Body of pancreas (tissue), 4 donors: ENCODE data around the gene SPRED1.

Experiments used
- CTCF ChIP-seq, 7 experiments: fragments of 450-650 bp in 4 of 7; fragments of 200-600 bp in 3 of 7; sonication (generic) in 3 of 7; IDR thresholded peaks; one replicate each; pipeline ENCODE4 v1.5.1; 2016 to 2019; ENCODE audit warnings: antibody characterized with exemption in 7 of 7
- POLR2A ChIP-seq, 3 donors: fragments of 450-650 bp; IDR thresholded peaks; one replicate each; pipeline ENCODE4 v1.6.1; 2016; ENCODE audit warnings: antibody characterized with exemption in 3 of 3, mild to moderate bottlenecking in 2 of 3

- TF ChIP-seq CTCF (IDR thresholded peaks at IDR 0.05) = no peak
- TF ChIP-seq POLR2A (IDR thresholded peaks at IDR 0.05) = no peak
Observed at GRCh38 chr15:38257676-38258075, 5.0 kb downstream of the SPRED1 start.
